Fibroblast of pulmonary artery (primary cell): Measurements from ENCODE around the gene EGLN2.

Source experiments
- DNase-seq: peaks from one replicate; pipeline ENCODE4 v3.0.0-alpha.2; 2010; ENCODE audit warnings: low read depth
- H3K4me3 ChIP-seq: replicated peaks from 2 replicates; pipeline ENCODE4 v1.5.1; 2011; ENCODE audit warnings: low read depth, mild to moderate bottlenecking, control low read depth, low read length, moderate library complexity
- TF ChIP-seq, protein P1 (sequence below): IDR thresholded peaks from 2 replicates; pipeline ENCODE4 v1.5.1; 2011; ENCODE audit warnings: mild to moderate bottlenecking, control low read depth, low read length, inconsistent platforms; ENCODE audit errors: missing control alignments

The EGLN2 gene

DNA sequence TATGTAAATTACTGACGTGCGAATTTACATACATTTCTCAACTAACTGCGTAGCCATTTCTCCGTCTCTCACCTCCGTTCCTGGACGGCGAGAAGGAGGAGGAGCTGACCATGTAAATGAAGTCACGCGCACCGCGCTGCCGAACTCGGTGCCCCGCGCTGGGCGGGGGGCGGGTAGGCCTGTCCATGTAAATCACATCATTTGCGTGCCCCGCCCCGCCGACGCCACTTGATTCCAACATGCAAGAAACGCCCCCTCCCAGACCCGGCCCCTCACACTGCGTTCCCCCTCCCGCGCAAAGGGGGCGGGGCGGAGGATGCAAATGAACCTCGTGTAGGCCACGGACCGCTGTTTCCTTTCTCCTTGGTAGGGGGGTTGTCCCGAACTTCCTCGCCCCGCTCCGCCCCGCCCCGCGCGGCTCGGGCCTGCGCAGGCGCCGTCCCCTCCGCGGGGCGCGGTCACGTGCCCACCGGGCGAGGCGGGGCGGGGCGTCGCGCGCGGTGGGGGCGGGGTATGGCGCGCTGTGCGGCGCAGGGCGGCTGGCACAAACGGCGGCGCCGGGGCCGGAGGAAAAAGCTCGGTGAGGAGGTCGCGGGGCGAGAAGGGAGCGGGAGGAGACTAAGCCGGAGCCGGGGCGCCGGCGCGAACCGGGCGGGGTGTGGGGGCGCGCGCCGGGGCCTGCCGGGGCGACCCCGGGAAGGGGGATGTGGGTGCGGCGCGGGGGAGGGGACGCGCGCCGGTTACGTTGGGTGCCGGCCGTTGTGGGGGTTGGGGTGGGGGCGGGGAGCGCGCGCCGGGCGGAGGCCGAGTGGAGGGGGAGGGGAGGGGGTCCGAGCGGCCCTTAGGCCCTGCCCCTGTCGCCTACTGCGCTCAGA, at the start of gene EGLN2:
Gene EGLN2, plus strand, starts transcription at position 509 of the 875 bp plus-strand sequence. CDS start 1,382 bp downstream, outside the sequence.
- peak; percentile 100 for DNase-seq
- H3K4me3 ChIP-seq: peak within 1 kb of the TSS; percentile 86
- TF ChIP-seq, protein P1, sequence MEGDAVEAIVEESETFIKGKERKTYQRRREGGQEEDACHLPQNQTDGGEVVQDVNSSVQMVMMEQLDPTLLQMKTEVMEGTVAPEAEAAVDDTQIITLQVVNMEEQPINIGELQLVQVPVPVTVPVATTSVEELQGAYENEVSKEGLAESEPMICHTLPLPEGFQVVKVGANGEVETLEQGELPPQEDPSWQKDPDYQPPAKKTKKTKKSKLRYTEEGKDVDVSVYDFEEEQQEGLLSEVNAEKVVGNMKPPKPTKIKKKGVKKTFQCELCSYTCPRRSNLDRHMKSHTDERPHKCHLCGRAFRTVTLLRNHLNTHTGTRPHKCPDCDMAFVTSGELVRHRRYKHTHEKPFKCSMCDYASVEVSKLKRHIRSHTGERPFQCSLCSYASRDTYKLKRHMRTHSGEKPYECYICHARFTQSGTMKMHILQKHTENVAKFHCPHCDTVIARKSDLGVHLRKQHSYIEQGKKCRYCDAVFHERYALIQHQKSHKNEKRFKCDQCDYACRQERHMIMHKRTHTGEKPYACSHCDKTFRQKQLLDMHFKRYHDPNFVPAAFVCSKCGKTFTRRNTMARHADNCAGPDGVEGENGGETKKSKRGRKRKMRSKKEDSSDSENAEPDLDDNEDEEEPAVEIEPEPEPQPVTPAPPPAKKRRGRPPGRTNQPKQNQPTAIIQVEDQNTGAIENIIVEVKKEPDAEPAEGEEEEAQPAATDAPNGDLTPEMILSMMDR: no peak

- H3K4me3 ChIP-seq: peak within 1 kb of the TSS; percentile 98
- TF ChIP-seq, protein P1: no peak
- peak; percentile 100 for DNase-seq
Observed at GRCh38 chr19:40750058-40750873, 48.7 kb upstream of the EGLN2 start, which contains the start of gene ACTMAP. ACTMAP (minus strand) TSS chr19:40750477; CDS start chr19:40749803, 674 bp downstream.

DNA sequence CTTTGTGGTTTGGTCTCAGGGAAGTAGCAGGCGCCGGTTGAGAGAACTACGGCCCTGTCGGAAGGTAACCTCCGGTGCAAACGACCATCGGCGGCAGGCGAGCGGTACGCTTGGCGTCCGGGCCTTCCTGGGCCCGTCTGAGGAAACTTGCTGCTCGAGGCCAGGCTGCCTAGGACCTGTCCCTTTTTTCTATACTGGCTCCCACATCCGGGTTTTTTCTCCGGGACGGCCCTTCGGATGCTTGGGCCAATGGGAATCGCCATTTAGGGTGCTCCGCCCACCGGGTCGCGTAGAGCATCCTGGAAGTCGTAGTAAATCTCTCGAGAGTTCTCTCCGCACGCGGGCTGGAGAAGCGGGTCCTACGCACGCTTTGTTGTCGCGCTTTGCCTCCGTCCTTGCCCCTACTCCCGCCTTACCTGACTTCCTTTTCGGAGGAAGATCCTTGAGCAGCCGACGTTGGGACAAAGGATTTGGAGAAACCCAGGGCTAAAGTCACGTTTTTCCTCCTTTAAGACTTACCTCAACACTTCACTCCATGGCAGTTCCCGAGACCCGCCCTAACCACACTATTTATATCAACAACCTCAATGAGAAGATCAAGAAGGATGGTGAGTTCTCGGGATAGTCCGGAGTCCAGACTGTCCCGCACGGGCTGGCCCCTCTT, 48.0 kb upstream of the EGLN2 start, which contains the start of gene SNRPA:
Gene SNRPA, plus strand, starts transcription at position 330 of the 664 bp plus-strand sequence. Its CDS starts 206 bp downstream, at position 536.
- TF ChIP-seq, protein P1: no peak
- peak; percentile 98 for DNase-seq
- H3K4me3 ChIP-seq: peak within 1 kb of the TSS; percentile 98

DNA sequence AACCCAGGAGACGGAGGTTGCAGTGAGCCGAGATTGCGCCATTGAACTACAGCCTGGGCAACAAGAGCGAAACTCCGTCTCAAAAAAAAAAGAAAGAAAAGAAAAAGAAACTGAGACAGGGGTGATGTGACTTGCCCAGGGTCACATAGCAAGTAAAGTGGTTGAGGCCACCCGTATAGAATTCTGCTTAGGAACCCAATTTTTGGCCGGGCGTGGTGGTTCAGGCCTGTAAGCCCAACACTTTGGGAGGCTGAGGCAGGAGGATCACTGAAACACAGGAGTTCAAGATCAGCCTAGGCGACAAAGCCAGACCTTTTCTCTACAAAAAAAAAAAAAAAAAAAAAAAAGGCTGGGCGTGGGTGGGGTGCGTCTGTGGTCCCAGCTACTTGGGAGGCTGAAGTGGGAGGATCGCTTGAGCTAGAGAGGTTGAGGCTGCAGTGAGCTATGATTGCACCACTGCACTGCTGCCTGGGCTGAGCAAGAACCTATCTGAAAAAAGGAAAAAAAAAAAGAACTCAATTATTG, 46.7 kb upstream of the EGLN2 start:
- no peak for DNase-seq
- TF ChIP-seq, protein P1: no peak
- peak overlapping the region; percentile 98 for H3K4me3 ChIP-seq

- no peak for DNase-seq
- no peak overlapping the region for H3K4me3 ChIP-seq
- TF ChIP-seq, protein P1: no peak
Observed at GRCh38 chr19:40754611-40755247, 44.3 kb upstream of the EGLN2 start.

DNA sequence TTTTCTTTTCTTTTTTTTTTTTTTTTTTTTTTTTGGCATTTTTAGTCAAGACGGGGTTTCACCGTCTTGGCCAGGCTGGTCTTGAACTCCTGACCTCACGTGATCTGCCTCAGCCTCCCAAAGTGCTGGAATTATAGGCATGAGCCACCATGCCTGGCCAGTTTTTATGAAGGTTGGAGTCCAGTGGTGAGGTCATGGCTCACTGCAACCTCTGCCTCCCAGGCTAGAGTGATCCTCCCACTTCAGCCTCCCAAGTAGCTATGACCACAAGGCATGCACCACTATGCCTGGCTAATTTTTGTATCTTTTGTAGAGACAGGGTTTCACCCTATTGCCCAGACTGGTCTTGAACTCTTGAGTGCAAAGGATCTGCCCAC, 43.8 kb upstream of the EGLN2 start:
- H3K4me3 ChIP-seq: no peak overlapping the region
- TF ChIP-seq, protein P1: no peak
- no peak for DNase-seq
